Caki2 (cell line): ENCODE data around the gene BMP7. TPM values are rescaled to one million over a fixed set of nuclear protein-coding genes. Genes with fewer than 3 reads are reported as not detected.
"Not testable (repeated sequence)": the region's sequence is repeated elsewhere in the genome, so short reads cannot be mapped to it uniquely, and the experiment has no call there.

ENCODE experiments used
- DNase-seq: peaks from one replicate; pipeline ENCODE4 v3.0.0-alpha.2; 2015; ENCODE audit warnings: low read depth
- in situ Hi-C: cut with HindIII; loops from 2 replicates; pipeline ENCODE4 v1.10.0; 2016; ENCODE audit warnings: low sequenced_read_pairs, low pct_unique_long_range_greater_than_20kb, mixed read lengths
- total RNA-seq: library from RNA; depleted of rRNA; stranded (reverse); fragments of >200 nt; shearing (Covaris generic); gene quantifications from 2 replicates; pipeline ENCODE4 v1.2.3, GENCODE V29; 2014; ENCODE audit warnings: low replicate concordance

The BMP7 gene
- total RNA-seq, 1 experiment from 2014 or later, result 0.24 TPM

DNA sequence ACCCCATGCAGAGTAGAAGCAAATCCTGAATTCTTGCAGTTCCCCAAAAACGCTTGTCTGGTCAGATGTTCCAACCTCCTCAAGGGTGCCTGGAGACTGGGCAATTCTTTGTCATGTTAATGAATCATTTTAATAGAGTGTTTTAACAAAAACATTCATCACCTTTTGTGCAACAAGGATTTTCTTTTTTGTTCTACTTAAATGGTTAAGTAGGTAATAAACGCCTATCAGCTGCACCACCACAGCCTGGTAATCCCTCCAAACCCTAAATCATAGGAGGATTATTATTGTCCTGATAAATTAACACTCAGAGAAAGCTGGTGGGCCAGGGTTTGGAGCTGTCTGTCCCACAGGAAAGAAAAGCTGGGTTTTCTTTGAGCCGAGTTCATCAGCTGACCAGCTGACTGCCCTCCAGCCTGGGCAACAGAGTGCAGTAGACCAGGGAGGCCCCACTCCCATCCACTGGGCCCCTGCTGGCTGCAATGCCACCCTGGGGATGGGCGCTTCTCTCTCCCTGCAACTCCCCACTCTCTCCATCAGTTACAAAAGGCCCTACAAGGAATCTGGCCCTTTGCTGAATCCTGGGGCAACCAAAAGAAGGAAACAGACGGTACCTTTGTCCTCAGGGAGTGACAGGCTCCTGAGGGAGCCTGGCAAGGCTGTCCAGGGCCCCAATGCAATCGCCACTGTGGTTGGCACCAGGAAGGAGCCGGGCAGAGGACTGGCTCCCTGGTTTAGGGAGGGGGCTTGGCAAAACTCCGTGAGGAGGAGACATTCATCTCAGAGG, 23.1 kb upstream of the BMP7 start:
- in situ Hi-C loops, result no loop called here
- no peak for DNase-seq

DNA sequence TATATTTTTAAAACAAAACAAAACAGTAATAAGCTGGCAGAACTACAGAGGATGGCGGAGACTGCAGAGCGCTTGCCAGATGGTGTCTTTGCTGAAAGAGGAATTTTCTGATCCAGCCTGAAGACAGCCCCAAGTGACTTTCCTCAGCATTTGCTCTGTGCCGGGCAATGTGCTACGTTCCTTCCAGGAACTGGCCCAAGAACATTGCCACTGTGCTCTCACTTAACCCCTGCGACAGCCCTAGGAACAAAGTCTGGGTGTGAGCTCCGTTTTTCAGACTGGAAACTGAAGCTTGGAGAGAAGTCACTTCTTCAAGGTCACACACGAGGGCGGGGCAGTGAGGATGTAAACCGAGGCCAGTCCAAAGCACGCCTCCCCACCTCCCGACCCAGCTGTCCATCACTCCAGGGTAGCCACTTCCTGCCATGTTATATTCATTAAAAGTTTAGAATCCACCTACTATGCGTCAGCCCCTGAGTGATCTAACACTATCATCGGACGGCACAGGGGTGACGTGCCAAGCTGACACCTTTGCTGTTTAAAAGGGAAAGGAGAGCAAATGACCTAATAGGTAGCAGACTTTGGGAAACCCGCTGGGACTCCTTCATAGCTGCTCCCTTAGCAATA, 22.3 kb upstream of the BMP7 start:
- no peak for DNase-seq

DNA sequence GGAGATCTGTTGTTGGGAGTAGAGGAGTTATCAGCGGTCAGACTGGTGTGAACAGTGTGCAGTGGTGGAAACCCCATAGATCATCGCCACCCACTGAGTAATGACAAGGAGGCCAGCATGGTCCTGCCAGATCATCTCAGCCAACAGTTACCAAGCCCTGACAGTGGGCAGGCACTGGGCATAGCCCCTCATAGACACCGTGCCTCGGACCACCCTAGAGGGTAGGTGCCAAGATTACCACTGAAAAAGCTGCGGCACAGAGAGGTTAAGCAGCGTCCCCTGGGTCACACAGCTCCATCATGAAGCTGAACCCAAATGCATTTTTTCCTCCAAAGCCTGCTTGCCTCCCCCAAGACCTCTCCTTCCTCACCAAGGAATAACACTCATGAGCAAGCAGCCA, 21.5 kb upstream of the BMP7 start:
- in situ Hi-C loops, result no loop called here
- DNase-seq, result no peak

More for the DNA sequence above, 22.3 kb upstream of the BMP7 start:
- in situ Hi-C loops, result no loop called here

DNA sequence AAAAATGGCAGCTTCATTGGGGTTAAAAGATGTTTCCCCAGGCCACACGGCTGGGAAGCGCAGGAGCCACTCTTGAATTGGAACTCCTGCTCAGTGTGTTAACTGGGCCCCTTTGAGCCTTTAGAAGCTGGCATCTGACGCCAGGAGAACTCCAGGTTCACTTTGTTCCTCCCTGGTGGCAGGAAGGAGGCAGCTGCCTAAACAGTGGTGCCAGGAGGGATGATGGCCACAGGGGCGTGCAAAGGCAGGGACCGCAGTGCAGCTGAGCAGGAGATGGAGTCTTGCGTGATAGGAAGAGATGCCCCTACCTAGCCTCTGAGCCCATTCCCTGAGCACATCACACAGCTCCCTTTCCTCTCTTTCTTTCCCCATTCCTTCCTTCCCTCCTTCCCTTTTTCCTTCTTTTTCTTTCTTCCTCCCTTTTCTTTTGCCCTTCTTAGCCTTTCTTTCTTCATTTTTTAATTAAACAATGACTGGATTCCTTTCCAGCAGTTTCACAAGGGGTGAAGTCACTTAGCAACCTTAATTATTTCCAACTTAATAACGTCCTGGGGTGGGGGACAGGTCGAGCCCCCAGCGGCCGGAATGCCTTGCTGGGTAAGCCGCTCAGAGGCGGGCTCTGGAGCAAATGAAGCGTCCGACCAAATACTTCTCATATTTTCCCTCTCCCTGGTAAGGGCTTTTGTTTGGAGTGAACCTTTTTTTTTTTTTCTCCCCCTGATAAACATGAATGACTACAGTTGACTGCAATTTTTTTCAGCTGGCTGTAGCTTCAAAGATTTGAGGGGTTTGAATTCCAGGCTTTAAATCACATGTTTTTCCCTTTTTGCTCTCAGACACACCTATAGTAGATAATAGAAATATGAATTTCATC, 20.8 kb upstream of the BMP7 start:
- in situ Hi-C loops, result no loop called here
- DNase-seq, result no peak

DNA sequence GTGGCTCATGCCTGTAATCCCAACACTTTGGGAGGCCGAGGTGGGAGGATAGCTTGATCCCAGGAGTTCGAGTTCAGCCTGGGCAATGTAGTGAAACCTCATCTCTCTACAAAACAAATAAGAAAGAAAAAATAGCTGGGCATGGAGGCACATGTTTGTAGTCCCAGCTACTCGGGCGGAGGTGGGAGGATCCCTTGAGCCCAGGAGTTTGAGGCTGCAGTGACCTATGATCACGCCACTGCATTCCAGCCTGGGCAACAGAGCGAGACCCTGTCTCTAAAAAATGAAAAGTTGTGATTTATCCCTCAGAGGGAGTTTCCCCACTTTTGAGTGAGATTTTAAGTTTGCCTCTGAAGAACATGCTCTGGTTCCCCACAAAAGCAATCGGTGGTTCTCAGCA, 17.4 kb upstream of the BMP7 start:
- in situ Hi-C loops, result no loop called here
- no peak for DNase-seq

DNA sequence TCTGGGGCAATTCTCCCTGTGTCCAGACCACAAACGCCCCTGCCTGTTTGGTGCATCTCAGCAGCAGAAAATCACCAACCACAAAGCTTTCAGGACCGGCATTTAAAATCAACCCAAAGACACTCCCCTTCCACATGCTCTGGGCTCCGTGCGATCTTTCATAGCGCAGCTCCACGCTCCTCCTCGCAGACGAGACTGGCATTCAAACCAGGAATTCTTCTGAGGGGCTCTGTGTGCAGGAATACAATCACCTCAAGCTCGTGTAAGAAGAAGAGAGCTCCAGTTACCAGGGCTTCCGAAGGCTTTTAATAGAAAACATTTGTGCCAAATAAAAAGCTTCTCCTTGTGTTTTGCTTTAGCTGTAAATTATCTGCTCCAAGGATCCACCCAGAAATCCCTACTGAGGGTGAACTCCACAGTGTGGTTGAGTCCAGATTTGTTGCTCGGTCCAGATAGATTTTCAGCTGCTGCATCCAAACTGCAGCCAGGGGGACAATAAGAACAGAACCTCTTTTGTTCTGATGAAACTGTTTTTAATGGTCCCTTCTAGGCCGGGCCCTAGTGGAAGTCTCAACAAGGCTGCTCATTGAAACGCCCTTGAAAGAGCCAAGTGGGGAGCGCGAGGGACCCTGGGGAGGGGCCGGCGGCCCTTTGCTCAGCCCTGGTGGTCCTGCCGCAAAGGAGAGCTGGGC, 16.4 kb upstream of the BMP7 start:
- in situ Hi-C loops, result no loop called here
- no peak for DNase-seq

DNA sequence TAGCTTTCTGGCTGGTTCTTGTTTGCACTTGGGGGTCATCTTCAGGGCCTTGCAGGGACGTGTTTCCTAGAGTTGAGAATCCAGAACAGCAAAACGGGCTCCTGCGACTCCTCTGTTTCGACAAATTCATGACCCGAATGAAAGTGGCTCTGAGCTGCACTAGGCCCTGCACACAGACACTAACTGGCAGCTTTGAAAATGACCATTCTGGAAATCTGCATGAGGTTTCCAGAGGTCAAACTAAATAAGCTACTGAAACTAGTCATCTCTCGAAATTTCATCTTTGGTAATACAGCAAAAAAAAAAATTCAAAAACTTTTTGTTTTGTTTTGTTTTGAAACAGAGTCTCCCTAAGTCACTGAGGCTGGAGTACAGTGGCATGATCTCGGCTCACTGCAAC, 15.5 kb upstream of the BMP7 start:
- in situ Hi-C loops, result no loop called here
- DNase-seq, result no peak

DNA sequence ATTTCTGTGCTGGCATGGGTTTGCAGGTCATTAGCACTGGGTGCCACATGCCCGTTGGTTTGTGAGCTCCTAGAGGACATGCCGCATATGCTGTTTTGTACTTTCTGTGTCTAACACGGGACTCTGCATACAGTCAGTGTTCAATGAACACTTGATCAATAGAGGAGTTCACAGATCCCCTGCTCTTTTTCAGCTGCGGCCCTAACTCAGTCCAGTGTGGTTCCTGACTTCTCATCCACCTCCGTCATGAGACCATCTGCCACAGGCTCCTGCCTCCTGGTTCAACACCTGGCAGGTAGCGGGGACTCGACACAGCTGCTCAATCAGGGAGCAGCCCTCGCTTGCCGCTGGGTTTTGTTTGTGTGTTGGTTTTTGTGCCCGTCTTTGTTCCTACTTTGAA, 13.8 kb upstream of the BMP7 start:
- DNase-seq, result no peak
- in situ Hi-C loops, result no loop called here

DNA sequence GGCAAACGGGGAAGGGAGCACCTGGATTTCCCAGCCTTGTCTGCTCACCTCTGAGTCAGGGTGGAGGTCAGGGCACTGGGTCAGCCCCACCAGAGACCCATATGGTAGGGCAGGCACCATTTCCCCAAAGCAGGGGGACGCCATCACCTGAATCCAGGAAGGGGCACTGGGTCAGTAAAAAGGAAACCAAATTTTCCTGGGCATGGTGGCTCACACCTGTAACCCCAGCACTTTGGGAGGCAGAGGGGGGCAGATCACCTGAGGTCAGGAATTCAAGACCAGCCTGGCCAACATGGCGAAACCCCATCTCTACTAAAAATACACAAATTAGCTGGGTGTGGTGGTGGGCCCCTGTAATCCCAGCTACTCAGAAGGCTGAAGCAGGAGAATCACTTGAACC, 13.1 kb upstream of the BMP7 start:
- in situ Hi-C loops, DNase-seq: not testable (repeated sequence)

DNA sequence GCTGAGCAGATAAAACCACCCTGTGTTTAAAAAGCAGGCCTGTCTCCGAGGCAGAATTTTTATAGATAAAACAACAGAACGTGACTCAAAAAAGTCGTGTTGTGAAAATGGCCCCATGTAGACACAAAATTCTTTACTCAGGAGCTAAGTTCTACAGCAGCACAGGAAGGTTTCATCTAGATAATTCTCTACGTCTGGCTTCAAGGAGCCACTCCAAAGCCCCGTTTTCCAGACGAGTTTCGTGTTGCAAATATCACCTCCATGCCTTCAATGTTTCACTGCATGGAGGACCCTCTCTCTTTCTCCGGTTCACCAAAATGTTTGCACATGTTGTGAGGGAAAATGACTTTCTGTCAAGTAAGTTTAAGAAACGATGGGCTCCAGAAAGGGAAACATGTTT, 12.0 kb upstream of the BMP7 start:
- in situ Hi-C loops, result no loop called here
- no peak for DNase-seq

DNA sequence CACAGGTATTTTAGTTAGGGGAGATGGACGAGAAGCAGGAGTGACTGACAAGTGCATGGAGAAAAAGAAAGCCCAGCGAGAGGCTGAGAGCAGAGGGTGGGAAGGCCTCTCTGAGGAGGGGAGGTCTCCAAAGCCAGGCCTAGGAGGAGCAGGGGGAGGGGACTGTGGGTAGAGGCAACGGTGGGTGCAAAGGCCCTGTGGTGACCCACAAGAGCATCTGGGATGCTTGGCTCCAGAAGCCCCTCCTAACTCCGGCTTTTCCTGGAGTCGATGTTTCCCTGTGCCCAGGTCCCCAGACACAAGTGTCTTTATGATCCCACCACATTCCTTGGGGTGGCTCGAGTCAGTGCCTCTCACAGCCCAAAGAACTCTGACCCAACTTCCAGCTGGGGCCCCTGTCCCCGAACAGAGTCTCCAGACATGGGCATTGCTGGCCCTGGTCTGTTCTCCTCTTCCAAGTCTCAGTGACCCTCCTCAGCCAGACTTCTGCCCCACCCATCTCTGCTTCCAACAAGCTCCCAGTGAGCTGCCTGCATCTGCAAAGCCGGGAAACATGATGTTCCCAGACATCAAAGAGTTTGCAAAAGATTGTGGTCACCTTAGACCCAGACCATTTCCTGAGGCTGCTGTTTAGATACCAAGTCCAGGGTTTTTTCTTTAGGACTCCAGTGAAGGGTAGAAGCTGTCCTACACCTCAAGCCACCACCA, 11.1 kb upstream of the BMP7 start:
- DNase-seq, result no peak
- in situ Hi-C loops, result no loop called here

DNA sequence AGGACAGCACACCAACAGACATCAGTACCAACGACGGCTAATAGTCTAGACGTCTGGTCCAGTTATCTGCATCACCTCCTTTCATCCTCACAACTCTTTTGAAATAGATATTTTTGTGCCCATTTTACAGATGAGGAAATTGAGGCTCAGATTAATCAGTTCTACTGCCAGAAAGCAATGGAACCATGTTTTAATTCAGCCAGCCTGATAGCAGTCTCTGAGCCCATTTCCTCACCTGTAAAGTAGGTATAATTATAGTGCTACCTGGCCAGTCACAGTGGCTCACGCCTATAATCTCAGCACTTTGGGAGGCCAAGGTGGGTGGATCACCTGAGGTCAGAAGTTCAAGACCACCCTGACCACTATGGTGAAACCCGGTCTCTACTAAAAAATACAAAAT, 9.8 kb upstream of the BMP7 start:
- in situ Hi-C loops, result no loop called here
- DNase-seq, result no peak

DNA sequence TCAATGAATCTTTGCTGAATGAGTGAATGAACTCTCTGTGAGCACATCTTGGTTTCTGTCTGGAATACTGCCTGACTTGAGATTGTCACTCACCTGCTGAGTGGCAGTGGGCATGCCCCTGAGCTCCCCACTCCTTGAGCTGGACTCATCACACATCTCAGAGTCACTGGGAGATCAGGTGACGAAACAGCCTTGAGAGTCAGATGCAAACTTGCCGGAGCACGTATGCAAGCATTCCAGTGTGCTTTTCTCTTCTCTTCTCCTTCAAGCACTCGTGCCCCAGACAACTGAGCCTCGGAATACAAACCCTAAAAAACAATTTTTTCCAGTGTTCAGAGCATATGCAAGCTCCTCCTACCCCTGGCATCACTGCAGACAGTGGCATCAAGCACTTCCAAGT, 9.4 kb upstream of the BMP7 start:
- DNase-seq, result no peak
- in situ Hi-C loops, result no loop called here

DNA sequence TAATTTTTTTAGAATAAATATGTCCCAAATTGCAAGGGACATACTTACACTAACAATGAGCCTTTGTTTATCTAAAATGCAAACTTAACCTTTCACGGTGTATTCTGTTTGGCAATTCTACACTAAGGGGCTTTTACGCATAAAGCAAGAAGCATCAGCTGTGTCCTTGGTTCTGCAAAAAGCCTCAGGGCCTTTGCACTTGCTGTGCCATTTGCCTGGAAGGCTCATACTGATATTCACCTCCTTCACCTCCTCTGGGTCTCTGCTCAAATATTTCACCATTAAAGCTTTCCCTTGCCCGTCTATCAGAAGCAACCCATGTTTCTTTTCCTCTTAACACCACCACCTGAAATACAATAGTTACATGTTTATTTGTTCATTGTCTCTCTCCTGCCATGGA, 8.9 kb upstream of the BMP7 start:
- no peak for DNase-seq
- in situ Hi-C loops, result no loop called here

DNA sequence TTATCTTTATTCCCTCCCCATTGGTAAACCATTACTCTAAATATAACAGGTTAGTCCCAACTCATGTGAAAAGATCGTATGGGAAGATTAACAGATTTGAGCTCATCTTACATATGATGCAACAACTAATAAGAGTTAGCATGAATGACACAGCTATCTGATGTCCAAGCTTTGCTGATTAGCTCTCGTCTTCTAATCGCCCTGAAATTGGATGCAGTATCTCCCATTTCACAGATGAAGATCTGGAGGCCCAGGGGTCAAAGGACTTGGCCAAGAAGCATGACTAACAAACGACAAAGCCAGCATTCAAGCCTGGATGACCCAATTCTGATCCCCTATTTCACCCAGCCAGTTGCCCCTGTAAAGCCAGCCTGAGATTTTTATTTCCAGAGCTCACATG, 8.4 kb upstream of the BMP7 start:
- in situ Hi-C loops, result no loop called here
- DNase-seq, result no peak

DNA sequence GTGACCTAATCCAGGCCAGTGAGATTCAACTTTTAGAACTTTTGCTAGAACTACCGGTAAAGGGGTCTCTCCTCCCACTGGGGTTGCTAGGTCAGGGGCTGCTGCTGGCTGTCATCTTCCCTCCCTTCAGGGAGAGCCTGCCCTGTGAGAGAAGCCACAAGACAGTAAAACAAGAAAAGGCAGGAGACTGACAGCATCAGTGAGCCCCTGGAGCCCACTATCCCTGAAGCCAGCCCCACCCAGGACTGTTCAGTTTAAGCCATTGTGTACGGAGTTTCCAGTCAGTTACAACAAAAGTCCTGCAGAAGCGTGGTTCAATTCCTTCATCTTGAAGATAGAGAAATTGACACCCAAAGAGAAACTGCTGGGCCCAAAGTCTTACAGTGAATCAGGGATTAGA, 7.9 kb upstream of the BMP7 start:
- no peak for DNase-seq
- in situ Hi-C loops, result no loop called here

DNA sequence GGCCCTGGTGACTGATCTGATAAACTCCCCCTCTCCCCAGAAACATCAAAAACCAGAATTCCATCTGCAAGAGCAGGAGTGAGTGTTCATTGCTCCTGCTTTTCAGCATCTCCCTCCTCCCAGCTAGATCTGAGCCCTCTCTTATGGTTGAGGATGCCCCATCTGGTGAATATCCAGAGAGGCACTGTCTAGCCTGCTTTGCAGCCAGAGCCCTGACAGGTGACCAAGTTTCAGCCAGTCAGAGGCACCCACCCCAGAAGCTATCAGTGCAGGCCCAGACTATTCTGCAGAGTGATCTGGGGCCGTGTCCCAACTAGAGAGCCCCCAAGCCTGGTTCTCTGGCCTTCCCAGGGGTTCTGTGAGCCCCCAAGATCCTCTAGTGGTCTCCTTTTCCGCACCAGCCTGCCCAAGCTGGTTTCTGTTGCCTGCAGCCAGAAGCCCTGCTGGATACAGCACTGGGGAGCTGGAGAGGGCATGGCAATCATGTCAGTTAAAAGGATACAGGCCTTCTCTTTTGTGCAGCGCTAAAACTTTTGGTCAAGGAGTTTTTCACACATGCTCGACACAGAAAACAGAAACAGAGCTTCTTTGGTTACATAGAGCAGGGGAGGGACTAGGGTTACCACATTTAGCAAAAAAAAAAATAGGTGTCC, 6.6 kb upstream of the BMP7 start:
- in situ Hi-C loops, result no loop called here
- no peak for DNase-seq
